Fibroblast of skin of scalp (primary cell): ENCODE measurements around the gene IFT74.
"Not testable (repeated sequence)": the region's sequence is repeated elsewhere in the genome, so short reads cannot be mapped to it uniquely, and the experiment has no call there.

ENCODE experiments used
- DNase-seq: peaks from one replicate; pipeline ENCODE4 v3.0.0-alpha.2; 2013

Gene IFT74

GRCh38 chr9:27078685-27079084, 122.5 kb downstream of the IFT74 start:
- DNase-seq = no peak

- DNase-seq = no peak
Measured at GRCh38 chr9:27085456-27085855, 129.2 kb downstream of the IFT74 start.

- peak; percentile 80 for DNase-seq
Measured at GRCh38 chr9:27086818-27087680, 130.8 kb downstream of the IFT74 start.

- peak; percentile 82 for DNase-seq
Measured at GRCh38 chr9:27088981-27089380, 132.8 kb downstream of the IFT74 start.

- DNase-seq = no peak
Measured at GRCh38 chr9:27089706-27090105, 133.5 kb downstream of the IFT74 start.

GRCh38 chr9:27090231-27090630, 134.0 kb downstream of the IFT74 start:
- DNase-seq = peak; percentile 13

- DNase-seq = no peak
Measured at GRCh38 chr9:27090711-27091110, 134.5 kb downstream of the IFT74 start.

- not testable (repeated sequence) for DNase-seq
Measured at GRCh38 chr9:27092496-27092895, 136.3 kb downstream of the IFT74 start.

GRCh38 chr9:27093384-27094067, 137.3 kb downstream of the IFT74 start:
- DNase-seq = not testable (repeated sequence)

GRCh38 chr9:27094640-27095298, 138.6 kb downstream of the IFT74 start:
- DNase-seq = peak; percentile 80

GRCh38 chr9:27107241-27107640, 151.0 kb downstream of the IFT74 start:
- DNase-seq = no peak

GRCh38 chr9:27108981-27109541, 152.8 kb downstream of the IFT74 start, which contains the start of gene TEK:
TEK (plus strand) TSS chr9:27109225; CDS start chr9:27109591, 366 bp downstream.
- DNase-seq = peak; percentile 41

- no peak for DNase-seq
Measured at GRCh38 chr9:27109621-27110020, 153.4 kb downstream of the IFT74 start.

GRCh38 chr9:27110181-27110580, 154.0 kb downstream of the IFT74 start:
- no peak for DNase-seq

GRCh38 chr9:27112235-27112634, 156.0 kb downstream of the IFT74 start:
- no peak for DNase-seq
